HEK293T (cell line): ENCODE results near the gene KDM8.

Source experiments
- BHLHE40 ChIP-seq: fragments of 450-650 bp; IDR thresholded peaks from 2 replicates; pipeline ENCODE4 v1.6.1; 2016; ENCODE audit warnings: mild to moderate bottlenecking, moderate library complexity, borderline replicate concordance
- CTBP1 ChIP-seq: fragments of 450-650 bp; IDR thresholded peaks from 2 replicates; pipeline ENCODE4 v1.6.1; 2016; ENCODE audit warnings: borderline replicate concordance
- ELF4 ChIP-seq: fragments of 450-650 bp; IDR thresholded peaks from 2 replicates; pipeline ENCODE4 v1.6.1; 2017; ENCODE audit warnings: antibody characterized with exemption
- FOXA1 ChIP-seq: fragments of 450-650 bp; IDR thresholded peaks from 2 replicates; pipeline ENCODE4 v1.6.1; 2016; ENCODE audit warnings: mild to moderate bottlenecking
- FOXK2 ChIP-seq: fragments of 450-650 bp; IDR thresholded peaks from 2 replicates; pipeline ENCODE4 v1.6.1; 2016; ENCODE audit warnings: mild to moderate bottlenecking
- FOXM1 ChIP-seq: fragments of 450-650 bp; IDR thresholded peaks from 2 replicates; pipeline ENCODE4 v1.6.1; 2017; ENCODE audit warnings: mild to moderate bottlenecking, borderline replicate concordance
- HDGF ChIP-seq: fragments of 450-650 bp; IDR thresholded peaks from 2 replicates; pipeline ENCODE4 v1.6.1; 2017; ENCODE audit warnings: antibody characterized with exemption, borderline replicate concordance
- LEF1 ChIP-seq: fragments of 450-650 bp; IDR thresholded peaks from 2 replicates; pipeline ENCODE4 v1.6.1; 2017; ENCODE audit warnings: mild to moderate bottlenecking, borderline replicate concordance
- NFRKB ChIP-seq: fragments of 450-650 bp; IDR thresholded peaks from 2 replicates; pipeline ENCODE4 v1.6.1; 2016; ENCODE audit warnings: mild to moderate bottlenecking, moderate library complexity
- PKNOX1 ChIP-seq: fragments of 450-650 bp; IDR thresholded peaks from 2 replicates; pipeline ENCODE4 v1.6.1; 2016
- SP1 ChIP-seq: fragments of 450-650 bp; IDR thresholded peaks from 2 replicates; pipeline ENCODE4 v1.6.1; 2017
- TARDBP ChIP-seq: fragments of 450-650 bp; IDR thresholded peaks from 2 replicates; pipeline ENCODE4 v1.6.1; 2016
- ZNF384 ChIP-seq: fragments of 450-650 bp; IDR thresholded peaks from 2 replicates; pipeline ENCODE4 v1.6.1; 2016

DNA sequence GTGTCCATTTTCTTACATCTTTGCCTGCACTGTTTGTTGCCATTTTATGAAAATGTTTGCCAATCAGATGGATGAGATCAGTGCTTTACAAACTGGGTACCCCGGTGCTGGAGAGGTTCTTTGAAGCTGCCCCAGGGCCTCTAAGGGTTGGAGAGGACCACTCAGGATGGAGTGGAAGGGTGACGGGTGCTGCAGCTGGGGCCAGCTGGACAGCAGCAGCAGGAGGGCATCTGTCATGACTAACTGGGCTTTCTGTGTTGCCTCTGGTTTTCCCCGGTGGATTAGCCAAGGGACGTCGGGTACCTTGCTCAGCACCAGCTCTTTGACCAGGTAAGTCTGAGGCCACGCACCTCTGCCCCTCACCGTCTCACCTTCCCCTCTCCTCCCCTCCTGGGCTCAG is 12.3 kb downstream of the KDM8 start:
- no peak for TF ChIP-seq ELF4
- TF ChIP-seq NFRKB, result no peak
- no peak for TF ChIP-seq FOXA1
- TF ChIP-seq LEF1, result no peak
- TF ChIP-seq FOXK2, result no peak
- TF ChIP-seq SP1, result no peak
- no peak for TF ChIP-seq PKNOX1
- no peak for TF ChIP-seq CTBP1
- no peak for TF ChIP-seq FOXM1
- TF ChIP-seq TARDBP, result no peak
- TF ChIP-seq ZNF384, result no peak
- TF ChIP-seq HDGF, result no peak
- no peak for TF ChIP-seq BHLHE40
